NOMO-1 treated with DMSO at 0.1 percent for 48 hours (cell line): ENCODE results near the gene SEPTIN2.
"Not testable (repeated sequence)": the region's sequence is repeated elsewhere in the genome, so short reads cannot be mapped to it uniquely, and the experiment has no call there.

Experiments
- DNase-seq: peaks from one replicate; lab custom pipeline; 2025; ENCODE audit not compliant: unreplicated experiment; lab: John Stamatoyannopoulos, UW

Gene SEPTIN2

DNA sequence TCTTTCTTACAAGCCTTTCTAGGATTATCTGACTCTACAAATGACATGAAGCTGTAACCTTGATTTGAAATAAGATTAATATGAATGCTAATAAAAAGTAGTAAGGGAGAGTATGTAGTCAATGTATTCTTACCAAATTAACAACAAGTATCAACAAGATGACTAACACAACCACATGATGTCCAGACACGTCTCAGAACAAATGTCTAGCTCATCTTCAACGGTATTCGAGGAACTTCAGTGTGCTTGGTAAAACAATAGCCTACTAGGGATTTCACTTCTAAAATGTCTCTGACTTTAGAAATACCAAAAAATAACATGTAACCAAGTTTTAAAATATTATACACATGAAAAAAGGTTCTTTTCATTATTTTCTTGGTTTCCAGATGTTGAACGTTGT, 3.6 kb upstream of the SEPTIN2 start:
- DNase-seq = no peak

DNA sequence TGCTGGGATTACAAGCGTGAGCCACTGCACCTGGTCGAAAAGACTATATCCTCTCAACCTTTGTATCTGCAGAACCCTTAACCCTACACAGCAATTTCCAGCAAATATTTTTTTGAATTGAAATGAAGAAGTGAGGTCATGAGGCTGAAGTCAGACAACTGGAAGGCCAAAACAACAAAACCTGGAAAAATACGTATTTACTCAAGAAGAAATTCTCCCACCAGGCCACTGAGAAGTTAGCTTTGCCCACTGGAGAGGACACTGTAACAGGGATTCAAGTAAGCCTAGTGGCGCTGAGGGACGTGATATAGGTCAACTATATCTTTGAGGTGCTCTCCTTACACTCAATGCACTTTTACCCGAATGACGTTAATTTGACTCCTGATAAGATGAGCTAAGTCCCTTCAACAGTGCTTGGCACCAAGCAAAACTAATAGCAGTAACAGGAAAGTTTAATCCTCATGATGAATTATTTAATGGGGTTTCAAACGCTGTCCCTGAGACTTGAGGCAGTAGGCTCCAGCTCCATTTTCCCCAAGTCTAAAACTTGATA, 2.1 kb upstream of the SEPTIN2 start:
- no peak for DNase-seq

DNA sequence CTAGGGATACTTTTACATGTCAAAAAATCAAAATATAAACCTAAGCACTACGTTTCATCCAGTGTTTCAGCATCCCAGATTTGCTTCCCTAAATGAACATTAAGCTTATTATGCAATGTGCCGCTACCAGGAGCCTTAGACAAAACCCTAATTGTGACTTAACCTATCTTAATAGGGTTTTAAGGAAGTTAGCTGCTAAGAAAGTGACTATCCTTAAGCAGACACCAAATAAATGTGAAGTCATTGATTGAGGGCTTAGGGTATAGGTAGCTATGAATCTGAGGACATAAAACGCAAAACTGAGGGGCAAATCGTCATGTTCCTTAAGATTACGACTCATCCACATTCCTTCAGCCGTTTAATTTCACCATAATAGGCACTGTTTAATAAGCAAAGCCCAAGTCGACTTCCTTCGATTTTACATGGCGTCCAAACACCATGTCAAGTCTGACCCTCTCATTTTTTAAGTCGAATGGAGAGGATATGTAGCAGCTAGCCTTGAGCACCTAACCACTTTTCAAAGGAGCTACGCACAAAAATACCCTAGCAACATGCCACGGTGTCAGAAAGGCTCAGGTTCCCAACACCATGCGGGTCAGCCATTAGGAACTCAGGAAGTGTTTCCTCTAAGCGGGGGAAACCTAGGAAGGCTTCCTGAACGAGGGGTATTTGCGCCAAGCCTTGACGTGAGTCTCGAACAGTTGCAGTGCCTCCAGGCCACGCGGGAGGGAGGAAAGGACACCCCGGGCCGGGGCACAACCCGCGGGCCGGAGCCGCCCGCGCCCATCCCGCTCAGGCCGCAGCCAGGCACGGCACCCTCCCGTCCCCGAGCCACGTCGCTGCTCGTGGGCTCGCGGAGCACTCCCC, 1.3 kb upstream of the SEPTIN2 start:
- peak; percentile 69 for DNase-seq

GRCh38 chr2:241315093-241315878, 439 bp upstream of the SEPTIN2 start, which contains the start of gene HDLBP:
Gene HDLBP (minus strand): TSS chr2:241315672. CDS start chr2:241266869, 48,803 bp downstream.
- peak; percentile 97 for DNase-seq

DNA sequence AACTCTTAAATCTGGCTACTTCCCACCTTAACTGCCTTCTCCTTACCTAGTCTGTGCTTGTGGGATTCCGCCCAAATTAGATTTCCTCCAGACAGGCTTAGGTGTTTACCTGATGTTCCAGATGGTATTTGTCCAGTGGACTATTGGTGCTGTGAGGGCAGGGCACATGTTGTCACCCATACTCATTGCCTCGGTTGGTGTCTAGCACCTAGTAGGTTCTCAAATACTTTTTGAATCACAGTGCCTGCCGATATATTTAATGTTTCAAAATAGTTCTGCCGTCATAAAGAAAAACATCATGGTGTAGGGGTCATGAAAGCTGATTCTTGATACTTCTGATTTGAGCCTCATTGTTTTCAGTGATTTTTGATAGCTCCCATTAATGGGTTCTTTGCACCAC, 1.1 kb downstream of the SEPTIN2 start:
- DNase-seq = no peak

DNA sequence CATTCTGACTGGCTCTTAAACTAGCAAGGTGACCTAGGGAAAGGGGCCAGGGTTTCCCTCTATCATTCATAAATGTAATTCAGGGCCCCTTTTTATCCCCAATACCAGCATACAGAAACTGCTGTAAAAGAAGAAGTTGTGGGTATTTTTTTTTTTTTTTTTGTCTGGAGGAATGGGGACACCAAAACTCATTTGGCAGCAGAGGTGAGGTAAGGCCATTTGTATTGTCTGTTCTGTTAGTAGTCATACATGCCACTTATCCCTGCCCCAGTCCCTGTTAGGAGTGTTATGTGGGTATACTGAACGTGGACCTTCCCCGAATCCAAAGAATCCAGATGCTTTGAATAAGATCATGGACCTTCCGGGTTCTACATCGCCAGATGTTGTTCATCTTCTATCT, 1.7 kb downstream of the SEPTIN2 start:
- DNase-seq = peak; percentile 70

DNA sequence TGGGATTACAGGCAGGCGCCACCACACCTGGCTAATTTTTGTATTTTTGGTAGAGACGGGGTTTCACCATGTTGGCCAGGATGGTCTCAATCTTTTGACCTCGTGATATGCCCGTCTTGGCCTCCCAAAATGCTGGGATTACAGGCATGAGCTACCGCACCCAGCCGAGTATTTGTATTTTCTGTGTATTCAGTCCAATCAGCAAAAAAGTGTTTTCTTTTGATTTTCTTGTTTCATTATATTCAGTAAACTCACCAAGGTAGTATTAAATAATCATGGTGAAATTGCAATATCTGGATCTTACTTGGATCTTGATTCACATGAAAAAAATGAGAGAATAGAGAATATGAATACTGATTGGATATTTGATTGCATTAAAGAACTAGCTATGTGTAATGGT, 3.1 kb downstream of the SEPTIN2 start:
- DNase-seq = not testable (repeated sequence)

DNA sequence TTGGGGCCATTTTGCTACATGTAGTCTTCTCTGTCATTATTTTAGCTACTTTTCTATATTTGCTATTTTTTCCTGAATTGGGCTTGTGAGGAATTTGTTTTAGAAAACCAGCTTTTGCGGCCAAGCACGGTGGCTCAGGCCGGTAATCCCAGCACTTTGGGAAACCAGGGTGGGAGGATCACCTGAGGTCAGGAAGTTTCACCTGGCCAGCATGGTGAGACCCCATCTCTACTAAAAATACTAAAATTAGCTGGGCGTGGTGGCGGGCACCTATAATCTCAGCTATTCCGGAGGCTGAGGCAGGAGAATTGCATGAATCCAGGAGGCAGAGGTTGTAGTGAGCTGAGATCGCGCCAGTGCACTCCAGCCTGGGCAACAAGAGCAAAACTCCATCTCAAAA, 4.7 kb downstream of the SEPTIN2 start:
- no peak for DNase-seq

- DNase-seq = no peak
These were observed 5.3 kb downstream of the SEPTIN2 start for GRCh38 chr2:241321033-241321432.

- no peak for DNase-seq
These were observed 6.2 kb downstream of the SEPTIN2 start for GRCh38 chr2:241321886-241322285.

GRCh38 chr2:241323778-241324177, 8.1 kb downstream of the SEPTIN2 start:
- DNase-seq = no peak

GRCh38 chr2:241324775-241325174, 9.1 kb downstream of the SEPTIN2 start:
- DNase-seq = peak; percentile 74

DNA sequence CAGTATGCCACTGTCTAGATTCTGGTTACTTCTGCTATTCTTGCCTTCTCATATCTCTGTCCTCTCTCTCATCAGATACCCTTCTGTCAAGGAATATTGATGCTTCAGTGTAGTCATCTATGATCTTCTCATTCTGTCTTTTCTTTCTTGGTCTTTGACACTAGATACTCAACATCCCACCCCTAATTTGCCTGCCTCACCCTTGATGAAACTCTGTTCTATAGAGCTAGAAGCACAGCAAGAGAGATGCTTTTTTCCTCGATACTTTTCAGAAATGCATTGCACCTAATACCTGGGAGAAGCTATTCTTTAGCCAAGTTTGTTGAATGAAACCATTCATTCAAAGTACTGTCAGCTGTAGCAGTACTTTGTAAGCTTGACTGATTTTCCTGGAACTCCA, 9.5 kb downstream of the SEPTIN2 start:
- DNase-seq = no peak

GRCh38 chr2:241329669-241330615, 14.2 kb downstream of the SEPTIN2 start:
- no peak for DNase-seq

DNA sequence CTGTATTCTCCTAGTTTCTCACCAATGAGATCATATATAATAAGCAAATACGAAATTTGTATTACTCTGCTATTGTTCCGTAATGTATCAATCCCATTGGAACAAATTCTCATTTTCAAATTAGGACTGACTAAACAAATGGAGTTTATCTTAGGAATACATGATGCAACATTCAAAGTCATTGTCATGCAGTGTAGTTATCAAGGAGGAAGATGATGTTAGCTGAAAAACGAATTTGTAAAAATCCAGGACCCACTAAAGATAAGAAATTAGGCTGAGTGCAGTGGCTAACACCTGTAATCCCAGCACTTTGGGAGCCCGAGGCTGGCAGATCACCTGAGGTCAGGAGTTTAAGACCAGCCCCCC, 14.9 kb downstream of the SEPTIN2 start:
- no peak for DNase-seq

- no peak for DNase-seq
These were observed 19.1 kb downstream of the SEPTIN2 start for GRCh38 chr2:241334813-241335212.

DNA sequence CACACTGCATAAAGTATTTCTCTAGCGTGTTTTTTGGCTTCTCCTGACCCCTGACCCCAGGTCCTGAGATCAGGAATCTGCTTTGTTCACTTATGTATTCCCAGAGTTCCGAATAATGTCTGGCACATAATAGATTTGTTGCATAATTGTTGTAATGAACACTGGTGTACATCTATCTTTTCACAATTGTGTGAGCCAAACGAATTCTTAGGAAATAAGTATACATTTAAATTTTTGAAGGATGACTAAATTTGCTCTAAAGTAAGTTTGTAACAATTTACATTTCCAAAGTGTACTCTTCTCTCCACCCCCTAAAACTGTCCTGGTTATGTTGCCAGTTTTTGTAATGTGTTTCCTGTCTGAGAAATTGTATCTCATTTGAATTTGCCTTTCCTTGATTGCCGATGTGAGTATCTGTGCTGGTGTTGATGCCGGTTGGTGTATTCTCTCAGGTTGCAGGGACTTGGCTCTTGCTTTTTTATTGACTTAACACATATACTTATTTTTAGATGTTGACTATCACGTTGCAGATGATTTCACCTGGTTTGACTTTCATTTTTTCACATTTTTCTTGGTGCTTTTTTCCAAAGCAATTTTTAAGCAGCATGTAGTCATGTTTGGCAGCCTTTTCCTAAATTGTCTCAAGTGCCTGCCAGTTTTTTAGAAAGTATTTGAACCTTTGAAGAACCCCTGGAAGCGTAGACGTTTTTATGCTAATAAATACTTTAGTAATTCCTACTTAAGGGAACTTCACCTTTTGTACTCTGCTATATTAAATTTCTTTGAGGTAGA, 24.3 kb downstream of the SEPTIN2 start:
- no peak for DNase-seq

DNA sequence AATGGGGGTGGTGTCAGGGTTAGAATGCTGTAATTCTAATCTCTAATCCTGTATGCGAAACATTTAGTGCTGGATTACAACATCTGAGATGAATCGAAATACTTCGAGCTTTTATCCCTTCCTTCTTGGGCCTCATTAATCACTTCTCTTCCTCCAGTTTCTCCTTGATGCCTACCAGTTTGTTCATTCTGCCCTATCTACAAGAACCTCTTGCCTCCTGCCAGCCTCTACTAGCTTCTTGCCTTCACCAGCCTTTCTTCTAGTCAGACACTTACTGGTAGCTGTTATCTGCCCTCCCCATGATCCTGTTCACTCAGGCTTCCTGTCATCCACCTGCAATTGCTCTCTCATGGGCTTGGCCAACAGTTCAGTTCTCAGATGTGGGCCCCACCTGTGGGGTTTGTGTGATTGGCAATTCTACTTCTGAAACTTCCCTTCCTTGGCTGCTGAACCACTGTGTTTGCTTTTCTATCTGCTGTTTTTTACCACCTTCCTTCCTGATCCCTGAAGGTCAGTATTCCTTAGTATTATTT, 25.0 kb downstream of the SEPTIN2 start:
- no peak for DNase-seq

DNA sequence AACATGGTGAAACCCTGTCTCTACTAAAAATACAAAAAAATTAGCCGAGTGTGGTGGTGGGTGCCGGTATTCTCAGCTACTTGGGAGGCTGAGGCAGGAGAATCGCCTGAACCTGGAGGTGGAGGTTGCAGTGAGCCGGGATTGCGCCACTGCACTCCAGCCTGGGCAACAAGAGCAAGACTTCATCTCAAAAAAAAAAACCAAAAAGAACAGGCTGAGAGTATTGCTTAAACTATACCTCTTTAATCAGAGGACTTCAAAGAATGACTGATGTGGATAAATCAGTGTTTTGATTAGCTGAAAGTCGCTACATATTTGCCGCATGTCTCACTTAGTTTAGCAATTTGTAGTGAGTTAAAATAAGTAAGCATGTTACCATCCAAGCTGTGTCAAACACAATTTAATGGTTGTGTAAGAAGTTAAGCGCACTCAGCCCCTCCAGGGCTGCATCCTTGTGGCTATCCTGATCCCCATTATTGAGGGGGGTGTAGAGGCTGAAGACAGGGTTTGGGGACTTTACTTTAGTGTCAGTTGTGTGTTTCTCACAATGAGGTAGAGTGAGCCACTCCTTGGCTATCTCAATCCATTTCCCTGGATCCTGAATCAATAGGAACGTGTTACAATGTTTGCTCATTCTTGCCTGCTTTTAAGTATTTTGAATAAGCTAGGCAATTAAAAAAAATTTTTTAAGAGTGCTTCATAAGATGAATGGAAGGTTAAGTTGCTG, 29.4 kb downstream of the SEPTIN2 start:
- no peak for DNase-seq
